HG02571 (cell line): ENCODE measurements around the gene CD37.
"Not testable (repeated sequence)": the region's sequence is repeated elsewhere in the genome, so short reads cannot be mapped to it uniquely, and the experiment has no call there.

ENCODE experiments used
- ATAC-seq: cut with Tn5 transposase; IDR thresholded peaks from one replicate; pipeline ENCODE4 v1.9.1; 2021; ENCODE audit warnings: mild to moderate bottlenecking, moderate library complexity; ENCODE audit not compliant: unreplicated experiment

The CD37 gene

DNA sequence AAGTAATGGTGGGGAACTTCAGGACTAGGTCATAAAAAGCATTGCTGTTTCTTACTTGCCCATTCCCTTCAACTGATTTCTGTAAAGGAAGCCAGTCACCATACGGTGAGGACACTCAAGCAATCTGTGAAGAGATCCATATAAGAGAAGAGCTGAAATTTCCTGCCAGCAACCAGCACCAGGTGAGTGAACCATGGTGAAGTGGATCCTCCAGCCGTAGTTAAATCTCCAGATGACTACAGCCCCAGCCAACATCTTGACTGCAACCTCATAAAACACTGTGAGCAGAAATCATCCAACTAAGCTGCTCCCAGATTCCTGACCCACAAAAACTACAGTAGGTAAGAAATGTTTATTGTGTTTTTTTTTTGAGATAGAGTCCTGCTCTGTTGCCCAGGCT lies 6.5 kb upstream of the CD37 start:
- ATAC-seq, result no peak

DNA sequence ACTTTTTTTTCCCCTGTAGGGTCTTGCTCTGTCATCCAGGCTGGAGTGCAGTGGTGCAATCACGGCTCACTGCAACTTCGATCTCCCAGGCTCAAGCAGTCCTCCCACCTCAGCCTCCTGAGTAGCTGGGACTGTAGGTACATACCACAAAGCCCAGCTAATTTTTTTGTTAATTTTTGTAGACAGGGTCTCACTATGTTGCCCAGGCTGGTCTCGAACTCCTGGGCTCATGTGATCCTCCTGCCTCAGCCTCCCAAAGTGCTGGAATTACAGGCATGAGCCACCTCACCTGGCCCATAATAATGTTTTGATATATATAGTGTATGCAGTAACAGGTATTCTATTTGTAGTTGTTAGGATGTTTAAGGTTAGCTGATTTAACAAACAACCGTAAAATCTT lies 4.0 kb upstream of the CD37 start:
- not testable (repeated sequence) for ATAC-seq

DNA sequence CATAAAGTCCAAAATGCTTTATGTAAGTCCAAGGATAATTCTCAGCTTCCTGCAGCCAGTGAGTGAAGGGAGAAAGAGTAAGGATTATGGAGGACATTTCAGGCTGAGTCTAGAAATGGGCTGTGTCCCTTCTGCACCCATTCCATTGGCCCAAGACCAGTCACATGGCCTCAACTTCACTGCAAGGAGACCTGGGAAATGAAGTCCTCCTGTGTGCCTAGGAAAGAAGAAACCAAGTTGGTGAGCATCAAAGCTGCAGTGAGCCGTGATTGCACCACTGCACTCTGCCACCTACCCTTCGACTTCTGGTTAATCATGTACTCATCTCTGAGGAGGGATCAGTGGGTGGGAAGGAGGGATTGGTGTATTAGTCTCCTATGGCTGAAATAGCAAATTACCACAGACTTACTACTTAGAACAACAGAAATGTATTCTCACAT lies 3.6 kb upstream of the CD37 start:
- ATAC-seq, result no peak

DNA sequence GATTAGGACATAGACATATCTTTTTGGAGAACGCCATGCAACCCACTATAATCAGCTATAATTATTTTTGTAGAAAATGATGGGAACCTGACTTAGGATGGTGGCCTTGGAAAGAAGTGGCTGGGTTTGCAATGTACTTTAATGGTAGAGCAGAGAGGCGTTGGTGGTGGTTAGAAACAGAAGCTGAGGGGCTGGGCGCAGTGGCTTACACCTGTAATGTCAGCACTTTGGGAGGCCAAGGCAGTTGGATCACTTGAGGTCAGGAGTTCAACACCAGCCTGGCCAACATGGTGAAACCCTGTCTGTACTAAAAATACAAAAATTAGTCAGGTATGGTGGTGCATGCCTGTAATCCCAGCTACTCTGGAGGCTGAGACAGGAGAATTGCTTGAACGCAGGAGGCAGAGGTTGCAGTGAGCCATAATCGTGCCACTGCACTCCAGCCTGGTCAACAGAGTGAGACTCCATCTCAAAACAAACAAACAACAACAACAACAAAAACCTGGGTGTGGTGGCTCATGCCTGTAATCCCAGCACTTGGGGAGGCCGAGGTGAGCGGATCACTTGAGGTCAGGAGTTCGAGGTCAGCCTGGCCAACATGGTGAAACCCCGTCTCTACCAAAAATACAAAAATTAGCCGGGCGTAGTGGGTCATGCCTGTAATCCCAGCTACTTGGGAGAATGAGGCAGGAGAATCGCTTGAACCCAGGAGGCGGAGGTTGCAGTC lies 2.4 kb upstream of the CD37 start:
- ATAC-seq, result not testable (repeated sequence)

DNA sequence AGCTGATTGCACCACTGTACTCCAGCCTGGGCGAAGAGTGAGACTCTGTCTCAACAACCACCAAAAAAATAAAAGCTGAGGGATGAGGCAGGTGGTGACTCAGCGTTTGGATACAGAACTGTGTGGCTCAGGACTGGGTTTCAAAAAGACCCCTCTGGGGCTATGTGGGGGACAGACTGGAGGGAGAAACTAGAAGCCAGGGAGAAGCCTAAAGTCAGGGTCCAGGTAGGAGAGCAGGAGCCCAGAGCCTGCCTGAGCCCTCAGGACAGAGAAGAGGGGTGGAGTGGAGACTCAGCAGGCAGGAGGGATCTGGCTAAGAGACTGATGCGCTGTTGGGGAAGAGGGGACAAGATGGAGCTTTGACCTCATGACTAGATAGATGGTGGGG lies 1.8 kb upstream of the CD37 start:
- no peak for ATAC-seq

DNA sequence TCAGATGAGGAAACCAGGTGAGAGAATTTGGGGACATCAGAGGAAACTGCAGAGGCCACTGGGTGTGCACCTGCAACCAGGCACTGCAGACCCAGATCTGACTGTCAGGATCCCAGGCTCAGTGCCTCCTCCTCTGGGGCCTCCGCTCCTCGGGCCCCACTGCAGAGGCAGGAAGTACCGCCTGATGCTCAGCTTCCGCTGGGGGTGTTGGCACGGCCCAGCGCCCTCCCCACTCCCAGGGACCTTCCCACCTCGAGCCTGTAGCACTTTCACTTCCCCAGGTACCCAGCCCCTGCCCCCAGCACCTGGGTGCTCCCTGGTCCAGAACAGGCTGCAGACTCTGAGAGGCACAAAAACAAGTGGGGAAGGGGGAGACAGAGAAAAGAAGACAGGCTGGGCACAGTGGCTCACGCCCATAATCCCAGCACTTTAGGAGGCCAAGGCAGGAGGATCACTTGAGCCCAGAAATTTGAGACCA lies 1.4 kb upstream of the CD37 start:
- no peak for ATAC-seq

DNA sequence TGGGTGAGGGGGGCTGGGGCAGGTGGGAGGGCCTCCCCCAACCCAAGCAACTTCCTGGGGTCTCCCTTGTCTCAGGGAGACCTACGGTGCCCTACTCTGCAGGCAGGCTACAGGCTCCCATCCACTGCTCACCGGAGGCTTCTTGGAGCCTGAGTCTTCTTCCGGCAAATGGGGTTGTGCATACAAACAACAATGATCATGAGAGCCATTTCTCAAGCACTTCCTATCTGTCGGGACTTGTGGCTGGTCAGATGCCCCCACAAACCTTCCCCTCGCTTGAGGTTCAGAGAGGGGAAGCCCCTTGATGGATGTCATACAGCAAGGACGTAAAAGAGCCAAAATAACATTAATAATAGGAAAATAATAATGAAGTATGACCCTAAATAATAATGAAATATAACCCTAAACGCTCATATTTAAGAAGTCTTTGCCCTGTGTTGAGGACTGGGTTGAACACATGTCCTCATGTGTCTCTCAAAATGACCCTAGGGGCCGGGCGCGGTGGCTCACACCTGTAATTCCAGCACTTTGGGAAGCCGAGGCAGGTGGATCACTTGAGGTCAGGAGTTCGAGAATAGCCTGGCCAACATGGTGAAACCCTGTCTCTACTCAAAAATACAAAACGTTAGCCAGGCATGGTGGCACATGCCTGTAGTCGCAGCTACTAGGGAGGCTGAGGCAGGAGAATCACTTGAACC lies 727 bp downstream of the CD37 start:
- ATAC-seq, result no peak

DNA sequence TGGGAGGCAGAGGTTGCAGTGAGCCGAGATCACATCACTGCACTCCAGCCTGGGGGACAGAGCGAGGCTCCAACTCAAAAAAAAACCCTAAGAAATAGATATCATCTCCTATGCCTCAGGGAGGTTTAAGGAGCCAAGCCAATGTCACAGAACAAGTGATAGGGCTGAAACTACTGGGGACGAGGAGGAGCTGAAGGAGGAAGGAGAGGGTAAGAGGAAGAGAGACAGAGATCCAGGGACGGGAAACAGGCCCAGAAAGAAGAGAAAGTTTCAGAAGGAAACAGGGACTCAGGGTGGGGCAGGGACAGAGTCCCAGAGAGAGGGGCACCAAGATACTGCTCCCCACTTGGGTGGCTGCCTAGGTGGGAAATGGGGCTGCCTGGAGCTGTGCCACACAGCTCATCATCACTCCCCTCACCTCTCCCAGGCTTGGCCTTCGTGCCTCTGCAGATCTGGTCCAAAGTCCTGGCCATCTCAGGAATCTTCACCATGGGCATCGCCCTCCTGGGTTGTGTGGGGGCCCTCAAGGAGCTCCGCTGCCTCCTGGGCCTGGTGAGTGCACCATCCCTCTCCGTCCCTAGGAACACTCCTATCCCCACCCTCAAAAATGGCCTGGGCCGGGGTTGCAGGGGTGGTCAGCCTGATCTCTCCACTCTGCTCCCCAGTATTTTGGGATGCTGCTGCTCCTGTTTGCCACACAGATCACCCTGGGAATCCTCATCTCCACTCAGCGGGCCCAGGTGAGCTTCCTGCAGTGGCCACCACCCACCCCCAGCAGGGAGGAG lies 1.5 kb downstream of the CD37 start:
- ATAC-seq, result no peak

DNA sequence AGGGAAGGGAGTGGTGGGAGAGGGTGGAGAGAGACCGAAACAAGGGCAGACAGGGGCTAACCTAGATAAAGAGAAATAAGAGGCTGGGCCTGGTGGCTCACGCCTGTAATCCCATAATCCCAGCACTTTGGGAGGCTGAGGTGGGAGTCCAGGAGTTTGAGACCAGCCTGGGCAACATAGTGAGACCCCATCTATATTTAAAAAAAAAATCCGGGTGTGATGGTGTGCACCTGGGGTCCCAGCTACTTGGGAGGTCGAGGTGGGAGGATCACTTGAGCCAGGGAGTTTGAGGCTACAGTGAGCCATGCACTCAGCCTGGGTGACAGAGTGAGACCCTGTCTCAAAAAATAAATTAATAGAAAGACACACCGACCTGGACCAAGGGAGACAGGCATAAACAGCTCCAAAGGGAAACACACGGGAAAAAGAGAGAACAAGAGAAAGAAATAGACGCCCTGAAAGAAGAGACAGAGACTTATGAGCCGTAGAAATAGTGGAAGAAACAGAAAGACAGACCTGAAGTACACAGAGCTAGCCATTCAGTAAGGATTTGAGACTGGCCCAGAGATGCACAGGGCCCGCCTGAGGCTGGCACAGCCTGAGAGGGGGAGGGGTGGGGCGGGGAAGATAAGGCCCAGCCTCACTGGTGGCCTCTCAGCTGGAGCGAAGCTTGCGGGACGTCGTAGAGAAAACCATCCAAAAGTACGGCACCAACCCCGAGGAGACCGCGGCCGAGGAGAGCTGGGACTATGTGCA lies 2.2 kb downstream of the CD37 start:
- no peak for ATAC-seq

DNA sequence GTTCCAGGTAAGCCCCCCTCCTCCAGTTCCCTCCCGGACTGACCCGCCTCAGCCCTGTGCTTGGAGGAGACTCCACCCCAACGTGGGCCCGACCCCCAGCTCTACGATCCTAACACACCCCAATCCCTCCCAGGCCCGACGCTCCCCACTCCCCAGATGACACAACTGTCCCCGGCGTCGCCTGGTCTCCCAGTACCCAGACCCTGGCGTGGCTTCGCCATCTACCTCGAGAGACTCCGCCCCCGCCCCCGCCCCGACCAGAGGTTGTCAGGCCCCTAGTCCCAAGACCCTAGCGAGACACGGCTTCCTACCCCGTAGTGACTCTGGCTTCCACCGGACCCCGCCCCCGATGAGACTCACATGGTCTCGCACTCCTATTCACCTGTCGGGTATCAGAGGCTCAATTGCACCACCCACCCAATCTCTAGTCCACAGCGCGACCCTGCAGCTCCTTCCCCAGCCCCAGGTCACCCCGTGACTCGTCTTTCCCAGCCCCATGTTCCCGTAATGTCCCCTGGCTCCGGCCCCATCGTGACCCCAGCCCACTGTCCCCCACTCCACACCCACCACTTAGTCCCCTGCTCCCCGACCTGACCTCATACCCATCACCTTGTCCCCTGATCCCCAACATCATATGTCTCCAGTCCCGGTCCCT lies 2.9 kb downstream of the CD37 start:
- ATAC-seq, result no peak

DNA sequence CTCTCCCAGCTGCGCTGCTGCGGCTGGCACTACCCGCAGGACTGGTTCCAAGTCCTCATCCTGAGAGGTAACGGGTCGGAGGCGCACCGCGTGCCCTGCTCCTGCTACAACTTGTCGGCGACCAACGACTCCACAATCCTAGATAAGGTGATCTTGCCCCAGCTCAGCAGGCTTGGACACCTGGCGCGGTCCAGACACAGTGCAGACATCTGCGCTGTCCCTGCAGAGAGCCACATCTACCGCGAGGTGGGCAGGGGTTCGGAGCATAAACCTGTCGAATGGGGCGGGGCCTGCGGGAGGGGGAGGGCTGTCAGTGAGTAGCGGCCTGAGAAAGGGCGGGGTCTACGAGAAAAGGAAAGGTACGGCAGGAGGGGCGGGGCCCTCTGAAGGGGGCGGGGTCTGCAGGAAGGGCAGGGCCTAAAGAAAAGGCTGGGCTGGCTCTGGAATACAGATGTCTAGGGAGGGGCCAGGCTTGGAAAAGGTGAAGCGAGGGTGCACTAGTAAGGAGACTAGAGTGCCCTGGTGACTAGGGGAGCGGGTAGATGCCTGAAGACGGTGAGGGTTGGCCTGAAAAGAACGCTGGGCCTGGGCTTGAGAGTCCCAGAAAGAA lies 3.6 kb downstream of the CD37 start:
- ATAC-seq, result no peak

DNA sequence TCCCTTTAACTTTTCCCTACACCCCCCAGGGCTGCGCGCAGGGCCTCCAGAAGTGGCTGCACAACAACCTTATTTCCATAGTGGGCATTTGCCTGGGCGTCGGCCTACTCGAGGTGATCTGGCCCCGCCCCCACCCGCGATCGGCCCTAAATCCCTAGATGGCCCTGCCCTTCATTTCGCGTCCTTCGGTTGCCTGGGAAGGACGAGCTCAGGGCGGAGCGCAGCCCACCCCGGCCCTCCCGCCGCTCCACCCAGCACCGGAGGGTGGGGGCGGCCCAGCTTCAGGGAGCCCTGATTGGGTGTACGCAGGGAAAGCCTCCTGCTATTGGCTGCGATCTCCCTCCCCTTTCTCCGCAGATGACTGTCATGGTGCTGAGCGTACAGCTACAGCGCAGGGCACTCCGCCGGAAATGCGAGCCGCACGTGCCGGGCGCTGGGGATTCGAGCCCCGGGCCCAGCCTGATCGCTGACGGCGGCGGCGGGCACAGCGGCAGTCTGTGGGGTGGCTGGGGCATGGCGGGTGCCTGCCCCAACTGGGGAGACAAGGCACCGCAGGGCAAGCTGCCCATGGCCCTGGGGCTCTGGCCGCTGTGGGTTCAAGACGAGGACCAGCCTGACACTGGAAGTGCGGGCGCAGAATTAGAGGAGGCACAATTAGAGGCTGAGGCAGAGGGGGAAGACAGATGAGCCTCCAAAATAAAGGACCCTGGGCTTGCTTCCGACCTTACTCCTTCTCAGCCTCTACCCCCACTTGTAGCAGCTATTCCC lies 4.3 kb downstream of the CD37 start:
- no peak for ATAC-seq

DNA sequence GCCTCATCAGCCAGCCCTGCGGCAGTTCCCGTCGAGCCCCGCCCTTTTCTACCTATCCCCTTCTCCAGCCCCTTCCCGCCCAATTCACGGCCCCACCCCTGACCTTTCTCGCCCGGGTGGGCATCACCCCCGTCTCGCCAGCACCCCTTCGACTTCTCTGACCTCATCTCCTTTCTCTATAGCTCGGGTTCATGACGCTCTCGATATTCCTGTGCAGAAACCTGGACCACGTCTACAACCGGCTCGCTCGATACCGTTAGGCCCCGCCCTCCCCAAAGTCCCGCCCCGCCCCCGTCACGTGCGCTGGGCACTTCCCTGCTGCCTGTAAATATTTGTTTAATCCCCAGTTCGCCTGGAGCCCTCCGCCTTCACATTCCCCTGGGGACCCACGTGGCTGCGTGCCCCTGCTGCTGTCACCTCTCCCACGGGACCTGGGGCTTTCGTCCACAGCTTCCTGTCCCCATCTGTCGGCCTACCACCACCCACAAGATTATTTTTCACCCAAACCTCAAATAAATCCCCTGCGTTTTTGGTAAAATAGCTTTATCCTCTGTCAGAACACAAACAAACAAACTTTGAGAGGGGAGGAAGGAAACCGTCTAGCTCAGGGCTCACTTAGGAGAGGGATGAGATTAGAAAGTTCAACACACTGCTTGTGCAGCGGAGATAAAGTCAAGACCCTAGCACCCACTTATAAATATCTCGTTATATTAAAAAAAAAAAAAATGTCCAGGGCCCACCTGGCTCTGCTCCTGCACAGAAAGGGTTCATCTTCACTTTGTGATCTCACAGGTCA lies 5.1 kb downstream of the CD37 start:
- ATAC-seq, result peak; percentile 70

DNA sequence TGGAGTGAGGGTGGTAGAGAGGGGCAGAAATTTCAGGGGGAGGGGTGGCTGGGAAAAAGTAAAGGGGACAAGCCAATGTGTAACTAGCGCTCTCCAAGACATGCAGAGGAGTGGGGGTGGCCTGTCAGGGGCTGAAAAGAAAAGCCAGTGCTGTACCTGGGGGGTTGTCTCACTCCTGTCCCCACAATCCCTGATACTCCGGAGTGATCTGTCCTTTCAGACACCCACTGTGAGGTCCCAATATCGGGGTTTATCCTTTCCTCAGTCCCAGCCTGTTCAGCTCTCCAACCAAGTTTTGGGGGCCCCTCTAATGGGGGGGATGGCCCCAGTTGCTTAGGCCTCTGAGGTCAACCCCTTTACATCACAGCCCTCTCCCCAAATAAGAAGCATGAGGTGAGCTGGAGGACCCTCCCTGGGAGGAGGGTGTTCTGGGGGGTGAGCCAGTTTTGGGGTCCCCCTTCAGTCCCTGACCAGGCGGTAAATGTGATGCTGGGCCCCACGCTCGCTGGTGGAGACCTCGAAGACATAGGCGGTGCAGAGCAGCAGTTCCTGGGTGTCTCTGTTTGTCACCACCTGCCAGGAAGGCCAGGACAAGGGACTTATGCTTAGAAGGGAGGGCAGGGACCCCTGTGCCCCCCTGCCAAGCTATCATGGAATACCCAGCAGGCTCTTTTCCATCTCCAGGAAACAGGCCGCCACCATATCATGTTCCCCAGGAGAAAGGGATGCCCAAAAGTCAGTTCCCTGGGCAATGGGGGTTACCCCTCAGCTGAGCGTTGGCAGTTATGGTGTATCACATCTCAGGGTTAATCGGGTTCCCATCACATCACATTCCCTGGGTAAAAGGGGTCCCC lies 5.9 kb downstream of the CD37 start:
- no peak for ATAC-seq

DNA sequence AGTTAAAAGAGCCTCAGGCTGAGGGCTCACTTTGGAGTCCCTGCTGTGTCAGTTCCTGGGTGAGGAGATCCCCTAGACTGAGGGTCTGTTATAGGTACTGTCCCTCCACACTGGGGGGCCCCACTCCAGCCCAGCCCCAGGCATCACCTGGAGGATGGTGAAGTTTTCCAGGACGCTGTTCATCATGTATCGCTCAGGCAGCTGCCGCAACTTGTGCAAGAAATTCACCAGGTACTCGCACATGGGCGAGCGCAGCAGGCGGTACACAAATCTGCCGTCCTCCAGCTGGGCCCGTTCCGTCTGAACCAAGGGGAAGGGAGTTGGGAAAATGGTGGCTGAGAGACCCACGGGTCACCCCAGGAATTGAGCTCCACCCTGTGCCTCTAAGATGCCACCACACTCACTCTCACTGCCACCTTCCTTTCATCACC lies 7.1 kb downstream of the CD37 start:
- no peak for ATAC-seq

DNA sequence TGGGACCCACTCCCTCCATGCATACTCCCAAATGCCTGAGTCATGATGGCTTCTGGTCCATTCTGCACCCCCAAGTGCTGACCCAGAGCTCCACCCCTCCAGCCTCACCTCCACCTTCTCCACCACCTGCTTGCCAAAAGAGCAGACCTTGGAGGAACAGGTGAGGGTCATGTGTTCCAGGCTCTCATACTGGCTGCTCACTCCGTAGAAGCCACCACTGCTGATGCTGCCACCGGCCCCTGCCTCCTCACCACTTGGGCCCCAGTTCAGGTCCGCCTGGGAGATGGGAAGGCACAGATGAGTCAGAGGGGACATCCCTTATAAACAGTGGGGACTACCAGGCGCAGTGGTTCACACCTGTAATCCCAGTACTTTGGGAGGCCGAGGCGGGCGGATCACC lies 7.9 kb downstream of the CD37 start:
- no peak for ATAC-seq
